ENCODE data around the gene LIN28B. TPM values are rescaled to one million over a fixed set of nuclear protein-coding genes. Genes with fewer than 3 reads are reported as not detected.

The LIN28B gene
- polyA plus RNA-seq, 2 of the 4 experiments (the other 2 are of a cell fraction) = 3.6 to 7.2 TPM

GRCh38 chr6:105105094-105105493, 148.2 kb downstream of the LIN28B start:
- FAIRE-seq (no peak), DNase-seq (ENCODE audit: low read depth in 1 of 2, low spot score in 1 of 2) (no peak), ATAC-seq (no peak)
- H3K9me3 ChIP-seq = no peaks in the 10 kb centered on the region
- 0 out of 3 replicates have a peak, but pooled peaks cover 4% of the 10 kb centered on the region for H3K4me1 ChIP-seq
- TF ChIP-seq HEYL (CRISPR knock-in tag; IDR thresholded peaks at IDR 0.05) (no peak), FOXS1 (CRISPR knock-in tag; IDR thresholded peaks at IDR 0.05) (no peak), RFX5 (IDR thresholded peaks at IDR 0.05) (no peak), TFCP2L1 (CRISPR knock-in tag; IDR thresholded peaks at IDR 0.05) (no peak), CTCF (IDR thresholded peaks at IDR 0.05) (no peak), TP53 (CRISPR knock-in tag; IDR thresholded peaks at IDR 0.05) (no peak), JUNB (IDR thresholded peaks at IDR 0.05) (no peak), JUN (IDR thresholded peaks at IDR 0.05) (no peak), PBX3 (IDR thresholded peaks at IDR 0.05) (no peak), MAX (IDR thresholded peaks at IDR 0.05) (no peak), CBX8 (IDR thresholded peaks at IDR 0.05) (no peak), SREBF2 (IDR thresholded peaks at IDR 0.05) (no peak), EHMT2 (IDR thresholded peaks at IDR 0.05; ENCODE audit: low read depth) (no peak), CHD2 (IDR thresholded peaks at IDR 0.05; ENCODE audit: low read length, partially characterized antibody) (no peak), KDM1A (IDR thresholded peaks at IDR 0.05; ENCODE audit: low read depth) (no peak), SMC3 (IDR thresholded peaks at IDR 0.05) (no peak), ZFP36 (IDR thresholded peaks at IDR 0.05; ENCODE audit: borderline replicate concordance, partially characterized antibody) (no peak), E2F6 (IDR thresholded peaks at IDR 0.05; ENCODE audit: borderline replicate concordance, low read depth) (no peak)
- no peak overlapping the region for H3K4me2 ChIP-seq
- WGBS (ENCODE audit: missing lambda C conversion rate) = 71% methylated on average over 1 of the region's 3 CpGs
- no peak overlapping the region for H3K27ac ChIP-seq
- CTCF ChIA-PET = interaction anchor here (0.6 kb wide), 1 partner anchor 283 kb away, joined by 4 read pairs; no protein-coding TSS in a partner anchor
- H3K4me3 ChIP-seq = no peak overlapping the region
- POLR2A ChIA-PET = no interaction called here

GRCh38 chr6:105106260-105106659, 149.4 kb downstream of the LIN28B start:
- Histone ChIP-seq H3K4me2 (no peak overlapping the region), H3K4me3 (no peak overlapping the region), H3K9me3 (no peaks in the 10 kb centered on the region), H3K27ac (no peak overlapping the region), H3K4me1 (0 out of 3 replicates have a peak, but pooled peaks cover 4% of the 10 kb centered on the region)
- DNase-seq (ENCODE audit: low read depth in 1 of 2, low spot score in 1 of 2) (no peak), FAIRE-seq (no peak), ATAC-seq (no peak)
- TF ChIP-seq CBX8 (IDR thresholded peaks at IDR 0.05) (no peak), ATOH8 (CRISPR knock-in tag; IDR thresholded peaks at IDR 0.05; ENCODE audit: low read depth) (no peak), ELK1 (IDR thresholded peaks at IDR 0.05; ENCODE audit: low read depth, low read length) (no peak), CHD4 (IDR thresholded peaks at IDR 0.05; ENCODE audit: borderline replicate concordance) (no peak), CHD2 (IDR thresholded peaks at IDR 0.05; ENCODE audit: low read length, partially characterized antibody) (no peak), JUN (IDR thresholded peaks at IDR 0.05) (no peak), ZC3H11A (IDR thresholded peaks at IDR 0.05) (no peak), MAZ (IDR thresholded peaks at IDR 0.05; ENCODE audit: borderline replicate concordance, low read depth, low read length) (no peak)
- POLR2A ChIA-PET = no interaction called here
- CTCF ChIA-PET = interaction anchor here (0.7 kb wide), 1 partner anchor 31 kb away, joined by 3 read pairs; a partner anchor contains a TSS
- WGBS (ENCODE audit: missing lambda C conversion rate) = 93% methylated on average over 7 of the region's 8 CpGs
